Keratinocyte (primary cell): ENCODE data around the gene ONECUT1. TPM values are rescaled to one million over a fixed set of nuclear protein-coding genes. Genes with fewer than 3 reads are reported as not detected.

Experiments used
- DNase-seq: peaks from one replicate; pipeline ENCODE4 v3.0.0-alpha.2; 2011; ENCODE audit warnings: low read depth, missing footprints, low spot score
- FAIRE-seq: peaks from 2 replicates; lab custom pipeline; 2011; peaks lifted over from hg19 to GRCh38; lab: Jason Lieb, UNC
- H2AFZ ChIP-seq: 2 replicates; pipeline ENCODE4 v1.6.0; 2012; ENCODE audit warnings: low read length, control low read depth, inconsistent platforms; ENCODE audit not compliant: control insufficient read depth
- H3K27ac ChIP-seq: 2 replicates; pipeline ENCODE4 v1.5.1; 2011; ENCODE audit warnings: low read length; ENCODE audit not compliant: control insufficient read depth, insufficient read depth
- H3K27me3 ChIP-seq: 3 replicates; pipeline ENCODE4 v1.6.0; 2011; ENCODE audit warnings: low read length; ENCODE audit not compliant: control insufficient read depth, insufficient read depth; ENCODE audit errors: extremely low read depth
- H3K36me3 ChIP-seq, 2 experiments: 2 replicates in 1 of 2; 3 replicates in 1 of 2; pipeline ENCODE4 v1.5.1; 2011; ENCODE audit warnings: low read length in 2 of 2, mild to moderate bottlenecking in 1 of 2; ENCODE audit not compliant: control insufficient read depth in 2 of 2, insufficient read depth in 2 of 2; ENCODE audit errors: extremely low read depth in 1 of 2
- H3K4me1 ChIP-seq: 3 replicates; pipeline ENCODE4 v1.5.1; 2011; ENCODE audit warnings: low read length; ENCODE audit not compliant: control insufficient read depth, insufficient read depth; ENCODE audit errors: extremely low read depth
- H3K4me2 ChIP-seq: 3 replicates; pipeline ENCODE4 v1.6.0; 2011; ENCODE audit warnings: low read depth, low read length; ENCODE audit not compliant: control insufficient read depth, insufficient read depth; ENCODE audit errors: extremely low read depth
- H3K4me3 ChIP-seq, 3 experiments: fragments of 200-600 bp in 1 of 3; sonication (generic) in 1 of 3; 2 replicates in 2 of 3; 3 replicates in 1 of 3; pipeline ENCODE4 v1.5.1; 2011 to 2016; ENCODE audit warnings: low read length in 3 of 3, mild to moderate bottlenecking in 3 of 3, control low read depth in 2 of 3, inconsistent platforms in 1 of 3, low read depth in 1 of 3, mixed read lengths in 1 of 3, mixed run types in 1 of 3, moderate library complexity in 1 of 3; ENCODE audit not compliant: control insufficient read depth in 2 of 3, insufficient read depth in 2 of 3; ENCODE audit errors: extremely low read depth in 1 of 3
- H3K79me2 ChIP-seq: 2 replicates; pipeline ENCODE4 v1.6.0; 2012; ENCODE audit warnings: low read length; ENCODE audit not compliant: control insufficient read depth, insufficient read depth
- H3K9ac ChIP-seq: 3 replicates; pipeline ENCODE4 v1.6.0; 2011; ENCODE audit warnings: low read length; ENCODE audit not compliant: control insufficient read depth, insufficient read depth; ENCODE audit errors: extremely low read depth
- H3K9me1 ChIP-seq: 3 replicates; pipeline ENCODE4 v1.6.0; 2011; ENCODE audit warnings: low read length; ENCODE audit not compliant: control insufficient read depth, insufficient read depth; ENCODE audit errors: extremely low read depth
- H3K9me3 ChIP-seq: 2 replicates; pipeline ENCODE4 v1.5.1; 2012; ENCODE audit warnings: low read depth, low read length; ENCODE audit not compliant: control insufficient read depth
- H4K20me1 ChIP-seq: 3 replicates; pipeline ENCODE4 v1.6.0; 2011; ENCODE audit warnings: low read length; ENCODE audit not compliant: control insufficient read depth, insufficient read depth; ENCODE audit errors: extremely low read depth
- CTCF ChIP-seq, 3 experiments: IDR thresholded peaks in 1 of 3; conservative IDR thresholded peaks in 1 of 3; optimal IDR thresholded peaks in 1 of 3; 2 replicates in 2 of 3; 3 replicates in 1 of 3; pipeline versions ENCODE3 to v1.5.1; 2011; ENCODE audit warnings: low read length in 3 of 3, mild to moderate bottlenecking in 3 of 3, moderate library complexity in 2 of 3, control low read depth in 1 of 3, inconsistent platforms in 1 of 3; ENCODE audit not compliant: insufficient read depth in 2 of 3; ENCODE audit errors: extremely low read depth in 1 of 3
- EZH2 ChIP-seq: IDR thresholded peaks from one replicate; pipeline ENCODE4 v1.6.1; 2012; ENCODE audit warnings: inconsistent platforms, mild to moderate bottlenecking, low read length, moderate library complexity
- dilution Hi-C: fragments of 300-500 bp; cut with MboI; formaldehyde crosslinking; loops from one replicate; pipeline ENCODE4 v1.7.0; 2020; ENCODE audit warnings: low sequenced_read_pairs; ENCODE audit not compliant: extremely low pct_ligation_motif_present
- polyA plus RNA-seq, 5 experiments: library from polyadenylated mRNA; depleted of rRNA in 3 of 5; stranded (reverse) in 3 of 5; stranded (forward) in 1 of 5; unstranded in 1 of 5; fragments of >200 nt; gene quantifications; 1 replicate in 1 of 5; 2 replicates in 3 of 5; 3 replicates in 1 of 5; pipeline versions ENCODE4 v1.2.1 to v1.2.3, GENCODE V29; 2011 to 2012; ENCODE audit warnings: missing spikeins in 2 of 5, low read depth in 1 of 5, low replicate concordance in 1 of 5

ONECUT1 gene
- polyA plus RNA-seq, 1 donor (not counting 4 experiments of a cell fraction or from before 2014, with no cell fraction given) = not detected

DNA sequence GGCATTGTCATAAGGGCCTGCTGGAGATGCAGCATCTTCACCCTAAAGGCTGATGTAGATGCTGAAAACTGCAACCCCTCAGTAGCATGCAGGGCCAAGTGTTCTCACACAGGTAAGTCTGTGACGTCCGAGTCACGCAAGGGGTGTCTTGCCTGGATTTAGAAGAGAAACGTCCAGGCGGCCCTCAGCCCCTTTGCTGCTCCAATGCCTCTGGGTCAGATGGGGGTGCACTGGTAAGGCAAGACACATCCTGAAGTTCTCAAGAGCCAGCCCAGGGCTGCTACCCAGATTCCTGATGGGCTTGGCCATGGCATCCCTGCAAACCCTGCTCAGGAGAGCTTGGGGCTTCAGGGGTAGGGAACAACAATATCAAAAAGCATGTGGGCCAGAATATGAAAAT lies 25.4 kb downstream of the ONECUT1 start:
- Histone ChIP-seq H3K27ac (no peak overlapping the region), H3K36me3 (no peaks in the 10 kb centered on the region), H3K9ac (no peak overlapping the region), H3K4me3 (no peak overlapping the region), H2AFZ (no peak overlapping the region), H4K20me1 (no peaks in the 10 kb centered on the region), H3K4me2 (no peak overlapping the region), H3K9me1 (no peaks in the 10 kb centered on the region), H3K27me3 (peaks cover 5% of the 10 kb centered on the region), H3K9me3 (no peaks in the 10 kb centered on the region), H3K79me2 (no peaks in the 10 kb centered on the region), H3K4me1 (no peaks in the 10 kb centered on the region)
- DNase-seq = no peak
- no peak for TF ChIP-seq EZH2
- TF ChIP-seq CTCF (optimal IDR thresholded peaks at IDR 0.05 in 1 of 3, IDR thresholded peaks at IDR 0.05 in 1 of 3, conservative IDR thresholded peaks at IDR 0.05 in 1 of 3; ENCODE audit: extremely low read depth in 1 of 3, insufficient read depth in 2 of 3, low read length in 3 of 3) = no peak
- dilution Hi-C loops = no loop called here
- FAIRE-seq = no peak

DNA sequence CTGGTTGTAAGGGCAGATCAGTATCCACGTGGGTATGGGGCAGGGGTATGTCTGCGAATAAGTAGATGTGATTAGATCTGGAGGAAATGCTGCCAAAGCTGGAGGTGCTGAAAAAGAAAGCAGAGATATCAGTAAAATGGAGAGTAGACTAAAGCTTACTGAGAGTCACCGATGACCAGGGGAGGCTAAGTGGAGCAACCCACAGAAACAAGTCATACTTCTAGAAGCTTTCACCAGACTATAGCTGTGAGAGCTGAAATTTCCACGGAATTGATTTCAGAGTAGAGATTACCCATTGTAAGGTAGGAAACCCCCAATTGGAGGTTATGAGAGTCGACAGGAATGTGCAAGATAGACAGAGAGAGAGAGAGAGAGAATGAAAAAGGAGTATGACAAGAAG lies 27.5 kb downstream of the ONECUT1 start:
- no peak for TF ChIP-seq EZH2
- no peak for TF ChIP-seq CTCF (optimal IDR thresholded peaks at IDR 0.05 in 1 of 3, IDR thresholded peaks at IDR 0.05 in 1 of 3, conservative IDR thresholded peaks at IDR 0.05 in 1 of 3; ENCODE audit: extremely low read depth in 1 of 3, insufficient read depth in 2 of 3, low read length in 3 of 3)
- Histone ChIP-seq H3K4me3 (no peak overlapping the region), H3K4me1 (no peaks in the 10 kb centered on the region)

More for the DNA sequence above, 27.5 kb downstream of the ONECUT1 start:
- FAIRE-seq (no peak), DNase-seq (no peak)
- Histone ChIP-seq H3K9me3 (no peaks in the 10 kb centered on the region), H4K20me1 (no peaks in the 10 kb centered on the region), H3K79me2 (no peaks in the 10 kb centered on the region), H3K4me2 (no peak overlapping the region), H3K36me3 (no peaks in the 10 kb centered on the region), H3K9ac (no peak overlapping the region), H3K9me1 (no peaks in the 10 kb centered on the region), H3K27me3 (peaks cover 5% of the 10 kb centered on the region), H3K27ac (no peak overlapping the region), H2AFZ (no peak overlapping the region)
- dilution Hi-C loops = no loop called here
